Heart left ventricle (tissue), 16 donors: ENCODE measurements around the gene FUOM. TPM values are rescaled to one million over a fixed set of nuclear protein-coding genes. Genes with fewer than 3 reads are reported as not detected.

Experiments used
- ATAC-seq, 4 donors: fragments of 200-7000 bp; cut with Tn5 transposase; one replicate each; pipeline ENCODE4 v1.9.1; 2020 to 2022; ENCODE audit warnings: moderate library complexity in 4 of 4, mild to moderate bottlenecking in 3 of 4, moderate number of reproducible peaks in 1 of 4
- DNase-seq, 5 donors: peaks; one replicate each; pipeline ENCODE4 v3.0.0-alpha.2; 2020
- H3K27ac ChIP-seq, 12 donors: fragments of 200-600 bp; sonication (generic) in 4 of 12; one replicate each; pipeline versions ENCODE4 v1.5.0 to v1.8.0; 2016 to 2022; ENCODE audit warnings: mild to moderate bottlenecking in 2 of 12
- H3K27me3 ChIP-seq, 9 donors: fragments of 200-600 bp; sonication (generic) in 2 of 9; one replicate each; pipeline versions ENCODE4 v1.5.1 to v1.8.0; 2016 to 2022; ENCODE audit warnings: mild to moderate bottlenecking in 3 of 9
- H3K36me3 ChIP-seq, 9 donors: fragments of 200-600 bp; sonication (generic) in 2 of 9; one replicate each; pipeline versions ENCODE4 v1.5.0 to v1.8.0; 2018 to 2022; ENCODE audit warnings: mild to moderate bottlenecking in 2 of 9
- H3K4me1 ChIP-seq, 12 donors: fragments of 200-600 bp; sonication (generic) in 4 of 12; one replicate each; pipeline versions ENCODE4 v1.5.0 to v1.8.0; 2016 to 2022; ENCODE audit warnings: mild to moderate bottlenecking in 3 of 12
- H3K4me3 ChIP-seq, 12 donors: fragments of 200-600 bp; sonication (generic) in 4 of 12; one replicate each; pipeline versions ENCODE4 v1.5.0 to v1.8.0; 2017 to 2022; ENCODE audit warnings: mild to moderate bottlenecking in 9 of 12, moderate library complexity in 4 of 12
- H3K9me3 ChIP-seq, 12 donors: fragments of 200-600 bp; sonication (generic) in 4 of 12; one replicate each; pipeline versions ENCODE4 v1.5.0 to v1.8.0; 2016 to 2022; ENCODE audit warnings: mild to moderate bottlenecking in 1 of 12
- POLR2A ChIP-seq, 2 donors: fragments of 450-650 bp; IDR thresholded peaks; one replicate each; pipeline ENCODE4 v1.6.1; 2017; ENCODE audit warnings: antibody characterized with exemption in 2 of 2, mild to moderate bottlenecking in 2 of 2, moderate library complexity in 2 of 2
- WGBS, 4 donors: extraction: QIAGEN DNeasy Blood & Tissue Kit in 2 of 4; methylation state at CpG; one replicate each; pipeline versions ENCODE4 v1.1.5 to v1.1.7; 2013 to 2018; 5-methylcytosine and 5-hydroxymethylcytosine counted together
- intact Hi-C, 10 donors: fragments of 100-400 bp; cut with DNase I; formaldehyde crosslinking; loops; one replicate each; pipeline versions ENCODE4 v1.11.1 to v1.14.2; 2022
- polyA plus RNA-seq, 2 donors: library from polyadenylated mRNA; stranded (reverse); fragments of 200-250 nt; gene quantifications; one replicate each; pipeline ENCODE4 v1.2.3, GENCODE V29; 2013
- total RNA-seq, 9 donors: library from RNA; depleted of rRNA in 2 of 9; stranded (reverse); fragments of >200 nt in 2 of 9; fragmentation: NEBNext Ultra II Directional in 3 of 9; extraction: Animal tissue kit (Norgen Biotek cat#: 25700) in 3 of 9; gene quantifications; one replicate each; pipeline versions ENCODE4 v1.1.0 to v1.2.4, GENCODE V29; 2016 to 2023
- TF ChIP-seq, protein P1 (sequence below), 12 donors: fragments of 200-600 bp; sonication (generic) in 4 of 12; IDR thresholded peaks; one replicate each; pipeline versions ENCODE4 v1.5.0 to v1.8.0; 2018 to 2022; ENCODE audit warnings: antibody characterized with exemption in 12 of 12, mild to moderate bottlenecking in 5 of 12
- donor health status: ischemic (EF 13 %, LVEDD 7.1; RV severe dilation, severe dysfunction).
- donor health status: healthy with polysubstance abuse.
- donor health status: DM: no; HTN: yes; CAD: no.
- donor health status: DM: no; HTN: no; CAD: no.
- donor health status: ischemic (EF 25% LVEDD 6.9; RV normal size, moderate dysfunction).
- donor health status: ischemic (EF 25% LVEDD 5.7; RV mildly dilated, moderate dysfunction).
- donor health status: healthy.
- donor health status: DM: yes; HTN: yes; CAD: no.
- donor health status: ischemic (EF 35%, LVEDD 5.7; RV mildly dilated, moderate dysfunction).
- donor health status: nonischemic (EF 11% LVEDD 7.7; RV severe dilation, severe dysfunction).
- donor health status: DM: yes; HTN: yes; CAD: no.
- donor health status: PGD.
- donor health status: ischemic (EF 29% LVEDD 5.4; RV normal size, mild dysfunction).
- donor health status: nonischemic (EF 23%, LVEDD 6.1; RV moderate dilation, normal function).

Gene FUOM
- total and polyA plus RNA-seq, 11 donors = 4.3 to 24.1 (median 8.4) TPM

DNA sequence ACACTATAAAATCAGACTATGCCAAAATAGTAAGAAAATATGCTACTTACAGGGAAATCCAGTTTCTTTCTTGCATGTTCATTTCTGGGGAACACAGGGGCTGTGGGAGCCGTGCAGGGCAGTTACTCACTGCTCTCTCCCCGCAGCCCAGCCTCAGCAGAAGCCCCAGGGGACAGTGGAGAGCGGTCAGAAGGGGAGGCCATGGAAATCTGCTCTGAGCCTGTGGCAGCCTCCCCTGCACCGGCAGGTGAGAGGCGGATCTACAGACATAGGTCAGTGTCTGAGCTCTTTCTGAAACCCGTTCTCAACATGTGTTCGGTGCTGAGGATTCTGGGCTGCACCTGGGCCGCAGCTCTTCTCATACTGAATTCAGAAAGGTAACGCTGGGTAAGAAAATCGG, 46.2 kb downstream of the FUOM start:
- intact Hi-C loops = loop anchor here in 3 of 10 donors (5.0 to 10.0 kb wide), 3 partner anchors 296 to 477 kb away; no protein-coding TSS in a partner anchor
- no peaks in the 10 kb centered on the region for H3K9me3 ChIP-seq
- H3K4me3 ChIP-seq = no peak overlapping the region
- no peaks in the 10 kb centered on the region for H3K27me3 ChIP-seq
- H3K27ac ChIP-seq = no peak overlapping the region
- peaks cover 0 to 38% (median 26%) of the 10 kb centered on the region in 9 donors for H3K36me3 ChIP-seq
- WGBS, 4 donors = 88 to 93% (median 90%) methylated on average over 9 to 10 of the region's 10 CpGs
- DNase-seq = no peak
- H3K4me1 ChIP-seq = peaks cover 0 to 27% (median 15%) of the 10 kb centered on the region in 12 donors
- TF ChIP-seq, protein P1, sequence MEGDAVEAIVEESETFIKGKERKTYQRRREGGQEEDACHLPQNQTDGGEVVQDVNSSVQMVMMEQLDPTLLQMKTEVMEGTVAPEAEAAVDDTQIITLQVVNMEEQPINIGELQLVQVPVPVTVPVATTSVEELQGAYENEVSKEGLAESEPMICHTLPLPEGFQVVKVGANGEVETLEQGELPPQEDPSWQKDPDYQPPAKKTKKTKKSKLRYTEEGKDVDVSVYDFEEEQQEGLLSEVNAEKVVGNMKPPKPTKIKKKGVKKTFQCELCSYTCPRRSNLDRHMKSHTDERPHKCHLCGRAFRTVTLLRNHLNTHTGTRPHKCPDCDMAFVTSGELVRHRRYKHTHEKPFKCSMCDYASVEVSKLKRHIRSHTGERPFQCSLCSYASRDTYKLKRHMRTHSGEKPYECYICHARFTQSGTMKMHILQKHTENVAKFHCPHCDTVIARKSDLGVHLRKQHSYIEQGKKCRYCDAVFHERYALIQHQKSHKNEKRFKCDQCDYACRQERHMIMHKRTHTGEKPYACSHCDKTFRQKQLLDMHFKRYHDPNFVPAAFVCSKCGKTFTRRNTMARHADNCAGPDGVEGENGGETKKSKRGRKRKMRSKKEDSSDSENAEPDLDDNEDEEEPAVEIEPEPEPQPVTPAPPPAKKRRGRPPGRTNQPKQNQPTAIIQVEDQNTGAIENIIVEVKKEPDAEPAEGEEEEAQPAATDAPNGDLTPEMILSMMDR (IDR thresholded peaks at IDR 0.05) = no peak
- TF ChIP-seq POLR2A (IDR thresholded peaks at IDR 0.05) = no peak
- ATAC-seq = no peak

DNA sequence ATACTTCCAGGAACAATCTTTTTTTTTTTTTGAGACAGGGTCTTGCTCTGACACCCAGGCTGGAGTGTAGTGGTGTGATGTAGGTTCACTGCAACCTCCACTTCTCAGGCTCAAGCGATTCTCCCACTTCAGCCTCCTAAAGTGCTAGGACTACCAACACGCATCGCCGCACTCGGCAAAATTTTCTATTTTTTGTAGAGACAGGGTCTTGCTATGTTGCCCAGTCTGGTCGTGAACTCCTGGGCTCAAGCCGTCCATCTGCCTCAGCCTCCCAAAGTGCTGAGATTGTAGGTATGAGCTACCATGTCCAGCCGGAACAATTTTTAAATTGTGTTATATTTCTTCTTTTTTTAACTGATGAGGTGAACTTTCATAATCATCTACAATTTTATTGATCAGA, 47.0 kb downstream of the FUOM start:
- no peaks in the 10 kb centered on the region for H3K9me3 ChIP-seq
- TF ChIP-seq, protein P1 (IDR thresholded peaks at IDR 0.05) = no peak
- TF ChIP-seq POLR2A (IDR thresholded peaks at IDR 0.05) = no peak
- no peaks in the 10 kb centered on the region for H3K27me3 ChIP-seq
- ATAC-seq (no peak), DNase-seq (no peak)
- intact Hi-C loops = loop anchor here in 3 of 10 donors (5.0 to 10.0 kb wide), 3 partner anchors 297 to 476 kb away; no protein-coding TSS in a partner anchor
- peaks cover 0 to 34% (median 19%) of the 10 kb centered on the region in 12 donors for H3K4me1 ChIP-seq
- no peak overlapping the region for H3K27ac ChIP-seq
- no peak overlapping the region for H3K4me3 ChIP-seq
- H3K36me3 ChIP-seq = peaks cover 0 to 38% (median 26%) of the 10 kb centered on the region in 9 donors
- 94 to 98% (median 96%) methylated on average over 8 of the region's 8 CpGs for WGBS, 4 donors

DNA sequence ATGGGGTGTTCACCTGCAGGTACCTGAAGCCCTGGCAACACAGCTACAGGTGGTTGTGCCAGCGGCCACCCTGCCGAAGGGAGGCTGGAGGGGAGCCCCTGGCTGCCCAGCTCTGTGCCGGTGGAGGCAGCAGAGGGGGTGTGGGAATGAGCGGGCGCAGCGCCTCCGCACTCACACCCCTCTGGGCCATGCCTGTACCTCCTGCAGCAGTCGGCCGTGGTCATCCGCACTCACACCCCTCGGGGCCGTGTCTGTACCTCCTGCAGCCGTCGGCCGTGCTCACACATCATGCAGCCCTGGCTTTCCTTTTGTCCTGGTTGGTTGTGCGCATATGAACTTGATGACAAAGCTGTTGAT, 47.4 kb downstream of the FUOM start:
- no peak overlapping the region for H3K4me3 ChIP-seq
- TF ChIP-seq, protein P1 (IDR thresholded peaks at IDR 0.05) = no peak
- no peak for TF ChIP-seq POLR2A (IDR thresholded peaks at IDR 0.05)
- intact Hi-C loops = loop anchor here in 3 of 10 donors (5.0 to 10.0 kb wide), 3 partner anchors 297 to 476 kb away; no protein-coding TSS in a partner anchor
- WGBS, 4 donors = 94 to 97% (median 95%) methylated on average over 15 to 16 of the region's 16 CpGs
- H3K36me3 ChIP-seq = peaks cover 0 to 38% (median 26%) of the 10 kb centered on the region in 9 donors
- H3K27ac ChIP-seq = no peak overlapping the region
- H3K4me1 ChIP-seq = peaks cover 0 to 38% (median 21%) of the 10 kb centered on the region in 12 donors
- H3K9me3 ChIP-seq = no peaks in the 10 kb centered on the region
- H3K27me3 ChIP-seq = no peaks in the 10 kb centered on the region
- DNase-seq = no peak
- no peak for ATAC-seq

DNA sequence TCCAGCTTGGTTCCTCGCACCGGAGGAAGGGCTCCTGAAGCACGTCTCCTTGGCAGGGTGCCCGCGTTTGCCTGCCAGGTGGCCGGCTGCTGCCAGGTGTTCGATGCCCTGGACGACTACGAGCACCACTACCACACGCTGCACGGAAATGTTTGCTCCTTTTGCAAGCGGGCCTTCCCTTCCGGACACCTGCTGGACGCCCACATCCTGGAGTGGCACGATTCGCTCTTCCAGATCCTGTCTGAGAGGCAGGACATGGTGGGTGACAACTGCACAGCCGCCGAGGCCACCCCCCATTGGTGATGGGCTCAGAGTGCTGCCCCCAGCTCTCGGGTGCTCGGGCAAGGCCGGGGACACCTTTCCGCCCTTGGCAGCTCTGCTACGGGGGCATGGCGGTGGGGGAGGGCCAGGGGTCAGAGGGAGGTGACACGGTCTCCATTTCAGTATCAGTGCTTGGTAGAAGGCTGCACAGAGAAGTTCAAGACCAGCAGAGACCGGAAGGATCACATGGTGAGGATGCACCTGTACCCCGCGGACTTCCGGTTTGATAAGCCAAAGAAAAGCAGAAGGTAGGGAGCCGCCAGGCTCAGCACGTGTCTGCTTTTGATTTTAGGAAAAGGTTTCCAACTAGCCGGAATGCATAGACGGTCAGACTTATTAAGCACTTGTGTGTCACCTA, 48.0 kb downstream of the FUOM start:
- TF ChIP-seq, protein P1 (IDR thresholded peaks at IDR 0.05) = no peak
- TF ChIP-seq POLR2A (IDR thresholded peaks at IDR 0.05) = no peak
- peaks cover 0 to 41% (median 21%) of the 10 kb centered on the region in 12 donors for H3K4me1 ChIP-seq
- no peak for DNase-seq
- WGBS, 4 donors = 92 to 94% (median 92%) methylated on average over 33 of the region's 33 CpGs
- intact Hi-C loops = loop anchor here in 4 of 10 donors (2.0 to 10.0 kb wide), 7 partner anchors 47 to 475 kb away; partner anchors contain the start of genes MTG1 (in 1 of the 4) and PAOX (in 1 of the 4)
- no peak for ATAC-seq
- no peaks in the 10 kb centered on the region for H3K27me3 ChIP-seq
- peak overlapping the region in 1 of 12 donors; percentile 96 for H3K27ac ChIP-seq
- H3K36me3 ChIP-seq = peaks cover 0 to 38% (median 26%) of the 10 kb centered on the region in 9 donors
- peak overlapping the region in 2 of 12 donors; percentile 97 to 99 for H3K4me3 ChIP-seq
- H3K9me3 ChIP-seq = no peaks in the 10 kb centered on the region
